Liver (tissue), 9 donors: Measurements from ENCODE around the gene TLE3. TPM values are rescaled to one million over a fixed set of nuclear protein-coding genes. Genes with fewer than 3 reads are reported as not detected.

Experiments used
- DNase-seq: peaks from one replicate; pipeline ENCODE4 v3.0.0-alpha.2; 2017; ENCODE audit warnings: low spot score
- H3K27ac ChIP-seq, 2 donors: one replicate each; pipeline ENCODE4 v1.7.0; 2013; ENCODE audit warnings: inconsistent platforms in 2 of 2, low read length in 2 of 2, control low read depth in 1 of 2, low read depth in 1 of 2, mild to moderate bottlenecking in 1 of 2
- H3K27me3 ChIP-seq, 4 donors: one replicate each; pipeline versions ENCODE4 v1.6.1 to v1.7.0; 2013; ENCODE audit warnings: low read length in 3 of 4, inconsistent platforms in 1 of 4, mild to moderate bottlenecking in 1 of 4, moderate library complexity in 1 of 4; ENCODE audit not compliant: control insufficient read depth in 4 of 4, insufficient read depth in 4 of 4
- H3K36me3 ChIP-seq, 4 donors: one replicate each; pipeline versions ENCODE4 v1.6.1 to v1.7.0; 2013; ENCODE audit warnings: low read length in 3 of 4, mild to moderate bottlenecking in 3 of 4, low read depth in 1 of 4, moderate library complexity in 1 of 4; ENCODE audit not compliant: control insufficient read depth in 4 of 4, insufficient read depth in 3 of 4
- H3K4me1 ChIP-seq, 4 donors: one replicate each; pipeline versions ENCODE4 v1.6.1 to v1.7.0; 2013; ENCODE audit warnings: low read length in 3 of 4, mild to moderate bottlenecking in 3 of 4, moderate library complexity in 1 of 4; ENCODE audit not compliant: control insufficient read depth in 4 of 4, insufficient read depth in 4 of 4
- H3K4me3 ChIP-seq, 3 donors: one replicate each; pipeline versions ENCODE4 v1.6.1 to v1.7.0; 2013; ENCODE audit warnings: low read length in 3 of 3, control low read depth in 1 of 3, low read depth in 1 of 3, mild to moderate bottlenecking in 1 of 3
- H3K9ac ChIP-seq, 2 donors: one replicate each; pipeline ENCODE4 v1.7.0; 2013; ENCODE audit warnings: low read length in 2 of 2, mild to moderate bottlenecking in 2 of 2, moderate library complexity in 2 of 2, control low read depth in 1 of 2, low read depth in 1 of 2
- H3K9me3 ChIP-seq, 4 donors: one replicate each; pipeline versions ENCODE4 v1.6.1 to v1.7.0; 2013; ENCODE audit warnings: low read length in 3 of 4; ENCODE audit not compliant: control insufficient read depth in 4 of 4
- ATF3 ChIP-seq: IDR thresholded peaks from 2 replicates; pipeline ENCODE4 v1.6.1; 2016; ENCODE audit warnings: antibody characterized with exemption
- CTCF ChIP-seq: fragments of 150-350 bp; IDR thresholded peaks from 2 replicates; pipeline ENCODE4 v1.5.1; 2017; ENCODE audit warnings: improper control_type of control experiment, low read depth, low read length; ENCODE audit not compliant: missing input control
- EGR1 ChIP-seq, 2 donors: IDR thresholded peaks; 2 replicates each; pipeline ENCODE4 v1.6.1; 2016 to 2018; ENCODE audit warnings: antibody characterized with exemption in 2 of 2, low read depth in 2 of 2
- FOXA1 ChIP-seq: IDR thresholded peaks from 2 replicates; pipeline ENCODE4 v1.6.1; 2016; ENCODE audit warnings: antibody characterized with exemption
- FOXA2 ChIP-seq: IDR thresholded peaks from 2 replicates; pipeline ENCODE4 v1.6.1; 2016; ENCODE audit warnings: antibody characterized with exemption
- GABPA ChIP-seq, 2 donors: IDR thresholded peaks in 1 of 2; conservative IDR thresholded peaks in 1 of 2; 2 replicates each; pipeline ENCODE4 v1.6.1; 2016; ENCODE audit warnings: antibody characterized with exemption in 2 of 2, mild to moderate bottlenecking in 1 of 2, moderate library complexity in 1 of 2
- HNF4A ChIP-seq, 2 donors: conservative IDR thresholded peaks; 2 replicates each; pipeline ENCODE4 v1.6.1; 2016; ENCODE audit warnings: antibody characterized with exemption in 2 of 2, mild to moderate bottlenecking in 2 of 2
- JUND ChIP-seq, 2 donors: IDR thresholded peaks; 2 replicates each; pipeline ENCODE4 v1.6.1; 2016; ENCODE audit warnings: antibody characterized with exemption in 2 of 2
- NR2F2 ChIP-seq: IDR thresholded peaks from 2 replicates; pipeline ENCODE4 v1.6.1; 2016; ENCODE audit warnings: antibody characterized with exemption
- RAD21 ChIP-seq, 2 donors: IDR thresholded peaks; 2 replicates each; pipeline ENCODE4 v1.6.1; 2016; ENCODE audit warnings: antibody characterized with exemption in 2 of 2, mild to moderate bottlenecking in 2 of 2
- REST ChIP-seq: IDR thresholded peaks from 2 replicates; pipeline ENCODE4 v1.6.1; 2016; ENCODE audit warnings: antibody characterized with exemption, mild to moderate bottlenecking
- SP1 ChIP-seq: IDR thresholded peaks from 2 replicates; pipeline ENCODE4 v1.6.1; 2018; ENCODE audit warnings: antibody characterized with exemption, mild to moderate bottlenecking
- TAF1 ChIP-seq: conservative IDR thresholded peaks from 2 replicates; pipeline ENCODE4 v1.6.1; 2016; ENCODE audit warnings: antibody characterized with exemption, mild to moderate bottlenecking
- YY1 ChIP-seq: IDR thresholded peaks from 2 replicates; pipeline ENCODE4 v1.6.1; 2016; ENCODE audit warnings: antibody characterized with exemption, mild to moderate bottlenecking
- WGBS: extraction: QIAGEN DNeasy Blood & Tissue Kit; methylation state at CpG from one replicate; pipeline ENCODE4 v1.1.7; 2013; 5-methylcytosine and 5-hydroxymethylcytosine counted together
- polyA plus RNA-seq, 2 donors: library from polyadenylated mRNA; stranded (reverse) in 1 of 2; unstranded in 1 of 2; fragments of 200-250 nt in 1 of 2; fragments of >200 nt in 1 of 2; fragmentation: Nextera tagmentation in 1 of 2; extraction: Ambion mirVana in 1 of 2; gene quantifications; one replicate each; pipeline versions ENCODE4 v1.2.1 to v1.2.3, GENCODE V29; 2013 to 2015
- total RNA-seq, 2 donors: library from RNA; depleted of rRNA; stranded (reverse); fragments of >200 nt; gene quantifications; one replicate each; pipeline ENCODE4 v1.2.3, GENCODE V29; 2014
- TF ChIP-seq, protein P1 (sequence below): IDR thresholded peaks from 2 replicates; pipeline ENCODE4 v1.6.1; 2016; ENCODE audit warnings: antibody characterized with exemption
- TF ChIP-seq, protein P2 (sequence below): IDR thresholded peaks from 2 replicates; pipeline ENCODE4 v1.6.1; 2016; ENCODE audit warnings: antibody characterized with exemption
- donor health status: healthy.
- donor health status: healthy.
- donor health status: healthy.
- donor health status: healthy.
- donor health status: healthy.

Gene TLE3
- total and polyA plus RNA-seq, 4 donors: 1.2 to 13.7 (median 8.5) TPM

DNA sequence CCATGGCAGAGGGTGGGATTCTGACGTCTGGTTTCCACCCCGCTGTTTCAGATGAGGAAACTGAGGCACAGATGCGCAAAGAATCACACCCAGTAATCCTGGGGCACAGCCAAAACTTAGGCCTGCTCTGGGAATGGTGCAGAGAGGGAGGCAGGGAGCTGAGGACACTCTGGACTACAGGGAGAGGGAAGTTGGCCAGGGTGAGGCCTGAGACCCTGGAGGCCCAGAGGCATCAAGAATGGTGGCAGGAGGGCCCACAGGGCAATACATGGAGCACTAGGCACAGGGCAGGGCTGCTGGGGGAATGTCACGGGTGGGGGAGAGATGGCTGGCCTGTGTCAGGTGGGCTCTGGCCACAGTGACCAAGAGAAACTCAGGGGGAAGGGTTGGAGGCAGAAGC, 63.6 kb downstream of the TLE3 start (continued):
- TF ChIP-seq JUND (IDR thresholded peaks at IDR 0.05): no peak
- no peak for TF ChIP-seq EGR1 (IDR thresholded peaks at IDR 0.05; ENCODE audit: low read depth in 2 of 2)
- TF ChIP-seq, protein P1, sequence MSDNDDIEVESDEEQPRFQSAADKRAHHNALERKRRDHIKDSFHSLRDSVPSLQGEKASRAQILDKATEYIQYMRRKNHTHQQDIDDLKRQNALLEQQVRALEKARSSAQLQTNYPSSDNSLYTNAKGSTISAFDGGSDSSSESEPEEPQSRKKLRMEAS: no peak
- TF ChIP-seq YY1: no peak

DNA sequence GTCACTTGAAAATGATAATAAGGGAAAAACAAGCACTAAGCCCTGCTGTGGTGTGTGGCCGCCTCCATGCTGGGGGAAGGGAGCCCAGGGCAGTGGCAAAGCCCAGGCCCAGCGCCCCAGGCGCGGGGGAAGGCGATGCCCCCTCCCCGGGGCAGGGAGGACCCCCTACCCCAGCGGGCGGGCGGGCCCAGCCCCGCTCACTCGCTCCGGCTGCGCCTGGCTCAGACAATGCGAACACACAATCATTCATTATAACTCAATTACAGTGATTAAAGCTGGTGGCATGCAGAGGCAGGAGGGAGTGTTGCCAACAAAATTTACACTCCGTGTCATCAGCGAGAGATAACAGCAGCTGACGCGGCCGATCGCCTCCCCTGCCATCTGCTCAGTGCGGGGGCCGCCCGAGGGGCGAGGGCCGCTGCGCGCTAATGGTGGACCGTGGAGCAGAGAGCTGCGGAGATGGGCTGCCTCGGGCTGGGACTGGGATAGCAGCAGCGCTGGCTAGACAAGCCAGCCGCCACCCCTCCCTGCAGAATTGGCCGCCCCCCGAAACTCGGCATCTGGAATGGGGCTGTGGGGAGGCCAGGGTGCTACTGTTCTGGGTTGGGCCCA, 64.1 kb downstream of the TLE3 start:
- Histone ChIP-seq H3K4me3 (no peak overlapping the region), H3K9me3 (no peaks in the 10 kb centered on the region), H3K36me3 (no peaks in the 10 kb centered on the region), H3K4me1 (no peaks in the 10 kb centered on the region), H3K27me3 (no peaks in the 10 kb centered on the region), H3K27ac (no peak overlapping the region), H3K9ac (no peak overlapping the region)
- 43% methylated on average over 35 of the region's 35 CpGs for WGBS
- DNase-seq: no peak
- TF ChIP-seq ATF3: no peak
- no peak for TF ChIP-seq SP1
- TF ChIP-seq FOXA1: no peak
- TF ChIP-seq TAF1: no peak
- no peak for TF ChIP-seq FOXA2
- TF ChIP-seq CTCF: no peak
- TF ChIP-seq NR2F2: no peak
- no peak for TF ChIP-seq GABPA (IDR thresholded peaks at IDR 0.05 in 1 of 2, conservative IDR thresholded peaks at IDR 0.05 in 1 of 2)
- TF ChIP-seq EGR1 (IDR thresholded peaks at IDR 0.05; ENCODE audit: low read depth in 2 of 2): no peak

- Histone ChIP-seq H3K4me1 (no peaks in the 10 kb centered on the region), H3K4me3 (no peak overlapping the region), H3K36me3 (no peaks in the 10 kb centered on the region), H3K9ac (no peak overlapping the region), H3K27ac (no peak overlapping the region), H3K9me3 (no peaks in the 10 kb centered on the region), H3K27me3 (no peaks in the 10 kb centered on the region)
- TF ChIP-seq FOXA1: no peak
- TF ChIP-seq NR2F2: no peak
- no peak for TF ChIP-seq REST
- TF ChIP-seq ATF3: no peak
- no peak for TF ChIP-seq RAD21 (IDR thresholded peaks at IDR 0.05)
- TF ChIP-seq TAF1: no peak
- no peak for TF ChIP-seq CTCF
- TF ChIP-seq SP1: no peak
- TF ChIP-seq HNF4A (conservative IDR thresholded peaks at IDR 0.05): no peak
- TF ChIP-seq, protein P2, sequence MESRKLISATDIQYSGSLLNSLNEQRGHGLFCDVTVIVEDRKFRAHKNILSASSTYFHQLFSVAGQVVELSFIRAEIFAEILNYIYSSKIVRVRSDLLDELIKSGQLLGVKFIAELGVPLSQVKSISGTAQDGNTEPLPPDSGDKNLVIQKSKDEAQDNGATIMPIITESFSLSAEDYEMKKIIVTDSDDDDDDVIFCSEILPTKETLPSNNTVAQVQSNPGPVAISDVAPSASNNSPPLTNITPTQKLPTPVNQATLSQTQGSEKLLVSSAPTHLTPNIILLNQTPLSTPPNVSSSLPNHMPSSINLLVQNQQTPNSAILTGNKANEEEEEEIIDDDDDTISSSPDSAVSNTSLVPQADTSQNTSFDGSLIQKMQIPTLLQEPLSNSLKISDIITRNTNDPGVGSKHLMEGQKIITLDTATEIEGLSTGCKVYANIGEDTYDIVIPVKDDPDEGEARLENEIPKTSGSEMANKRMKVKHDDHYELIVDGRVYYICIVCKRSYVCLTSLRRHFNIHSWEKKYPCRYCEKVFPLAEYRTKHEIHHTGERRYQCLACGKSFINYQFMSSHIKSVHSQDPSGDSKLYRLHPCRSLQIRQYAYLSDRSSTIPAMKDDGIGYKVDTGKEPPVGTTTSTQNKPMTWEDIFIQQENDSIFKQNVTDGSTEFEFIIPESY: no peak
- no peak for TF ChIP-seq GABPA (IDR thresholded peaks at IDR 0.05 in 1 of 2, conservative IDR thresholded peaks at IDR 0.05 in 1 of 2)
- DNase-seq: no peak
- 55% methylated on average over 10 of the region's 10 CpGs for WGBS
Observed at GRCh38 chr15:70033109-70033508, 64.6 kb downstream of the TLE3 start.
